HG03571 (cell line): ENCODE results near the gene PRLR.

Experiments used
- ATAC-seq: cut with Tn5 transposase; IDR thresholded peaks from one replicate; pipeline ENCODE4 v1.9.1; 2021; ENCODE audit not compliant: unreplicated experiment

The PRLR gene

GRCh38 chr5:35162848-35163709 is 67.2 kb downstream of the PRLR start:
- no peak for ATAC-seq

GRCh38 chr5:35161652-35162273 is 68.5 kb downstream of the PRLR start:
- no peak for ATAC-seq

GRCh38 chr5:35160486-35161116 is 69.7 kb downstream of the PRLR start:
- ATAC-seq: no peak

- no peak for ATAC-seq
Measured at GRCh38 chr5:35159370-35159742, 70.9 kb downstream of the PRLR start.

GRCh38 chr5:35158622-35159369 is 71.5 kb downstream of the PRLR start:
- ATAC-seq: no peak

GRCh38 chr5:35158204-35158603 is 72.1 kb downstream of the PRLR start:
- ATAC-seq: no peak

GRCh38 chr5:35153375-35153932 is 76.8 kb downstream of the PRLR start:
- ATAC-seq: no peak

- ATAC-seq: no peak
Measured at GRCh38 chr5:35152733-35153132, 77.6 kb downstream of the PRLR start.

GRCh38 chr5:35151146-35151920 is 79.0 kb downstream of the PRLR start:
- no peak for ATAC-seq

- no peak for ATAC-seq
Measured at GRCh38 chr5:35149041-35149440, 81.2 kb downstream of the PRLR start.

GRCh38 chr5:35146406-35146805 is 83.9 kb downstream of the PRLR start:
- no peak for ATAC-seq

GRCh38 chr5:35145691-35146317 is 84.5 kb downstream of the PRLR start:
- no peak for ATAC-seq

- ATAC-seq: no peak
Measured at GRCh38 chr5:35145012-35145411, 85.3 kb downstream of the PRLR start.

GRCh38 chr5:35143841-35144240 is 86.4 kb downstream of the PRLR start:
- no peak for ATAC-seq

- ATAC-seq: no peak
Measured at GRCh38 chr5:35141739-35142138, 88.5 kb downstream of the PRLR start.

GRCh38 chr5:35138232-35138631 is 92.1 kb downstream of the PRLR start:
- no peak for ATAC-seq

- ATAC-seq: no peak
Measured at GRCh38 chr5:35136386-35136785, 93.9 kb downstream of the PRLR start.

GRCh38 chr5:35135239-35135700 is 95.0 kb downstream of the PRLR start:
- no peak for ATAC-seq

GRCh38 chr5:35134278-35135030 is 95.8 kb downstream of the PRLR start:
- no peak for ATAC-seq
